ENCODE results near the gene SMG6.
"Not testable (repeated sequence)": the region's sequence is repeated elsewhere in the genome, so short reads cannot be mapped to it uniquely, and the experiment has no call there.

SMG6 gene

DNA sequence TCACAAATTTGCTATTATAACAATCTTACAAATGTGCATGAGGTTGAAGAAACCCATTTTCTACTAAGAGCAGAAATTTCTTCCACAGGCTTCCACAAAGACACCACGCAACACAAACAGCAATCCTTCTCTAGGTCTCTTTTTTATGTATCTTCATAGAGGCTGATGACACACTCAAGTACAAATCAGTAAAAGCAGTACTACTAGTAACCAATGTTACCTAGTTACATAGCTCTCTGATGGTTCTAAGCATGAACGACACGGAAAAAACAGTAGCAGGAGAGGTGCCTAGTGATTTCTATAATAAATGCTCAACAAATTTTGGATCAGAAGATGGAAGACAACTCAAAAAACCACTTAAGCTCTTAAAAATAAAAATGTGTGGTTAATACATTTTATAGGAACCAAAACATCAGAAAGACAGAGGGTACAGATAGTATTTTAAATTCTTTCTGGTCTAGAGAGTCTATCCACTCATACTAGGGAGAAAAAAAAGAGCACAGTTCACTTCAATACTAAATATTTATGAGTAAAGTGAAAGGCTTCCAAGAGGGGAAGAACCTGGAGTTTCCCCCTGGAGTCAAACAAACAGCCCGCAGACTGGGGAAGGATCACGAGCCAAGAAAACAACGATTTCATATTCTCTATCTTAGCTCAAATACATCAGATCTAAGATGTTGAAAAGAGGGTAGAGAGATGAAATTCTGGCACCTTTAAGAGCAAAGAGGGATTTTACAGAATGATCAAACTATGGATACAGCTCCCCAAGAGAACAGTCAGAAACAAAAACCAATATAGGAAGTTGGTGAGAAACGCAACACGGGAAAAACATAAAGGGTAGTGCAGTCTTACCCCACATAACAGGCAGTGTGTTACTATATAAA is 40.2 kb downstream of the SMG6 start:
- DNase-seq (ENCODE audit: low read depth in 2 of 2): no peak

GRCh38 chr17:2262135-2262587 is 41.4 kb downstream of the SMG6 start:
- no peak for DNase-seq (ENCODE audit: low read depth in 2 of 2)

DNA sequence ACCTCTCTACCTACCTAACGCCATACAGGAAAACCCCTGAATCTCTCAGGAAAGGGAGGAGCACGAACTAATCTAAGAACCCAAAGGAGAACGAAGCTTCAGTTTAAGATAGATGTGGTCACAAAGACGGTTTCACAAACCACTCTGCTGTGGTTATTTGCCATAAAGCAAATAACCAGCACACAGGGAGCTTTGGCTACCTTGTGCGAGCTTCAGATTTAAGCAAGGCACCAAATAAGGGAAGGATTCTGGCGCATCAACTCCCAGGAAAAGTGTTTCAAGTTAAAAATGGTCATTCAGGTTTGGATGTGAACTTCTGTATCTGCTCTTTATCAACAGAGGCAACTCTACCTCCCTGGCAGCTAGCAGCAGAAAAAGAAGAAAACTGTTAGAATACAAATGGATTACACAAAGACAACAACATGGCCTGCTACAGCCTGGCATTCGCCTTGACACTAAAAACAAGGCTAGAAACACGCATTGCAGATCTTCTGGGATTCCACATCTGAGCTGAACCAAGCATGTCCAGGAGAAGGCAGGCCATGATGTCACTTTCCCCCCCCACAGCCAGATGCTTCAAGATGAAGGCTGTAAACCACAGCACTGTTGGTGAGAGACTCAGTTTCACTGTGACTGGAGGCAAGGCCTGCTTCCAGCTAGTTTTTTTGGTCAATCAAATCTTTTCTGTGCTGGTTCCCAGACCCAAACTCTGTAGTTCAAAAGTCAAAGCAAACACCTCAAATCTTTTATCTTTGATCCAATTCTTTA is 43.6 kb downstream of the SMG6 start:
- peak in 1 of 2 donors; percentile 31 for DNase-seq (ENCODE audit: low read depth in 2 of 2)

DNA sequence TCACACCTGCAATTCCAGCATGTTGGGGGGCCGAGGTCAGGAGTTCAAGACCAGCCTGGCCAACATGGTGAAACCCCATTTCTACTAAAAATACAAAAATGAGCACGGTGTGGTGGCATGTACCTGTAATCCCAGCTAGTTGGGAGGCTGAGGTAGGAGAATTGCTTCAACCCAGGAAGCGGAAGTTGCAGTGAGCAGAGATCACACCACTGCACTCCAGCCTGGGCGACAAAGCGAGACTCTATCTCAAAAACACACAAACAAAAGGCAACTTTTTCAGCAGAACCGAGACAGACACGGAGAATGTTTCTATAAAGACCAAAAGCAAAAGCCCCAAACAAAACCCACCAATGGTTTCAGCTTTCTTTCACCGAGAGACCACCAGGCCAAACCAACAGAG is 44.8 kb downstream of the SMG6 start:
- not testable (repeated sequence) for DNase-seq (ENCODE audit: low read depth in 2 of 2)

GRCh38 chr17:2253768-2254406 is 49.7 kb downstream of the SMG6 start:
- DNase-seq (ENCODE audit: low read depth in 2 of 2): no peak

GRCh38 chr17:2253362-2253761 is 50.2 kb downstream of the SMG6 start:
- DNase-seq (ENCODE audit: low read depth in 2 of 2): no peak

DNA sequence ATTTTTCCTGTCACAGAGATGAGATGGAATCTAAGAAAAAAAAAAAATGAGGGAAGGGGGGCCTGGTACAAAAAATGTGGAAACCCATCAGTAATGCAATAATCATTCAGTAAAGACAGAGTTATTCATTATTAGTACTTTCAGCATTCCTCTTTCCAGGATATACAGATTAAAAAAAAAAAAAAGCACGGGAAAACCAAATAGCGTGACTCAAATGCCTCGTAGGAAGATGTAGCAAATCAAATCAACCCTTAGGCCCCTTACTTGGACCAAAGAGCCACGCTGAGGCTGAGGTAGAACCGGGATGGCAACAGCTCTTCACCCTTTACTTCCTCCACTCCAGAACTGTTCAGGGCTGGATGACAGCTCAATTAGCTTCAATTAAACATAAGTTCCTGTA is 52.5 kb downstream of the SMG6 start:
- DNase-seq (ENCODE audit: low read depth in 2 of 2): no peak

GRCh38 chr17:2250140-2251095 is 53.2 kb downstream of the SMG6 start:
- no peak for DNase-seq (ENCODE audit: low read depth in 2 of 2)

DNA sequence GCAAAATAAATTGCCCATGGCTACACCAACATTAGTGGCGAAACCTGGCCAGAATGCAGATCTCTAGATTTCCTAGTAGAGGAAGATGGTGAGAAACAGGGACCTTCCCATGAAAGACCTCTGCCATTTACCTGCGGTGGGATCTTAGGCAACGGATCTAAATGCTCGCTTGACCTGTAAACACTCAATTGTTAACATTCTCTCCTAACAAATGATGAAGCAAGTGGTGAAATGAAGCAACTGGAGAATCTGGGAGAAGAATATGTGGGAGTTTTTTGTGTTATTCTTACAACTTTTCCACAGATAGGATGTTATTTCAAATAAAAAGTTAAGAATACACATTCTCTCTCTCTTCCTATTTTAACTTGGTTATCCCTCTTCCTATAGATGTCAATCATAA is 56.6 kb downstream of the SMG6 start:
- DNase-seq (ENCODE audit: low read depth in 2 of 2): no peak

DNA sequence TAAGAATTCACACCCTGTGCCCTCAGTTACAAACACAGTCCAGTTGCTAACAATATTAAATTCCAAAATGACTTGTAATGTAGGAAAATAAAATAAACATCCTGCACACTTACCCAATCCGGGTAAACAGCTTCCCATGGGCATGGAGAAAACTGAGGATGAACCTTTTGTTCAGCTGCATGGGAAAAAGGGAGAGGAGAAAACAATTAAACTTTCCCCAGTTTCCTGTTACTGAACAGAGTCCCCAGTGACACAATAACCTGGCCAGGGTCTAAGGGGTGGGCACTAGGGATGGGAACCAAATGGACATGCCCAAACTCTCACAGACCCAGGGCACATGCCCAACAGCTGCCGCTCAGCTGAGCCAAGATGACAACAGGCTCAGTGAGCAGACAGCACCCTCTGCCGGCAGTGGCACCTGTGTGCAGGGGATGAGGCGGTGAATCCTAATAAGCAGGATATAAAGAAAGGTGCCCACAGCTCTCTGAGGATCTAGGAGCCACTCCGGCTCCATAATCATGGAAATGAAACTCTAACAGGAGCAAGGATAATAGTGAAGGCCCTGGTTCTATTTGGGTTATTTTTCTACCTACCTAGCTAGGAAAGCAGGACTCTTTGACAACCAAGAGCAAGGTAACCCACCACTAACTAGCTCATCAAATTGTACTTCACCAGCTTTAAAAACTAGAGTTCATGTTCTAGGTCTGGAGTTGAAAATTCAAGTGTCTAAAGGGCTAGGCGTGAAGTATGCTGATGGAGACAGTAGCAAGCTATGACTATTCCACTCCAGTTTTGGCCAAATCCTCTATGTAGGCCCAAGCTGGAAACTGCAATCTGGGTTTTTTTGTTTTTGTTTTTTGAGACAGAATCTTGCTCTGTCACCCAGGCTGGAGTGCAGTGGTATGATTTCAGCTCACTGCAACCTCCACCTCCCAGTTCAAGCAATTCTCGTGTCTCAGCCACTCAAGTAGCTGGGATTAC is 58.8 kb downstream of the SMG6 start:
- DNase-seq (ENCODE audit: low read depth in 2 of 2): peak; percentile 66 to 72

DNA sequence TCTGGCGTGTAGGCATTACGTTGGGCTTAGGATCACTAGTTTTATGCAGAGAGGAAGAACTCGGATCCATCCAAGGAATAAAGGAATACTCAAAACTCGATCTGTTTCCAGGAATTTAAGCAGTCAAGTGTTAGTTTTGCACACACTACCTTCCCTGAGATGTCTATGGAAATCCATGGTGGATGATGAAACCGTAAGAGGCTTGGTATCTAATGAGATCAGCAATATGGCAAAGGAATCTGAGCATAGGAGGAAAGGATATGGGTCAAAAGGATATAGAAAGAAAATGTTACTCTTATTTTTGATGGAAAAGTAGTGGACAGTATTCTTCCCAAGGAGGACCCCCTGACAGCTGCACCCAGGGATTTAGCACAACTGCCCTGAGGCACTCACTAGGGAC is 59.6 kb downstream of the SMG6 start:
- DNase-seq (ENCODE audit: low read depth in 2 of 2): no peak

GRCh38 chr17:2241823-2242222 is 61.8 kb downstream of the SMG6 start:
- no peak for DNase-seq (ENCODE audit: low read depth in 2 of 2)

GRCh38 chr17:2240541-2240940 is 63.0 kb downstream of the SMG6 start:
- no peak for DNase-seq (ENCODE audit: low read depth in 2 of 2)

- DNase-seq (ENCODE audit: low read depth in 2 of 2): no peak
Measured at GRCh38 chr17:2239882-2240430, 63.6 kb downstream of the SMG6 start.

DNA sequence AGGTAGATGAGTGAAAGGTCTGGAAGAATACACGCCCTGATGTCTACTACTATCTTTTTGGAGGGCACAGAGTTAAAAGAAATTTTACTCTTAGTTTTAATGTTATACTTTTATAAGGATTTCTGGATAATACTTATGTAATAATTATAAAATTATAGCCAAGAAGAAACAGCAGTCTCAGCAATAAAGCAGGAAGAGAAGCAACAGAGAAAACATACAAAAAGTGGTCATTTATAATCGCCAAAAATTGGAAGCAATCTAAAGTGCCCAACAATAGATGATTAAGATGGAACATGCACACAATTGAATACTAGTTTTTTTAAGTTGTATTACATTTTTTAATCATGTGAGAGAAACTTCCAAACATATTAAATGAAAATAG is 64.4 kb downstream of the SMG6 start:
- no peak for DNase-seq (ENCODE audit: low read depth in 2 of 2)

- DNase-seq (ENCODE audit: low read depth in 2 of 2): no peak
Measured at GRCh38 chr17:2238432-2239169, 65.0 kb downstream of the SMG6 start.

GRCh38 chr17:2237950-2238349 is 65.6 kb downstream of the SMG6 start:
- no peak for DNase-seq (ENCODE audit: low read depth in 2 of 2)

DNA sequence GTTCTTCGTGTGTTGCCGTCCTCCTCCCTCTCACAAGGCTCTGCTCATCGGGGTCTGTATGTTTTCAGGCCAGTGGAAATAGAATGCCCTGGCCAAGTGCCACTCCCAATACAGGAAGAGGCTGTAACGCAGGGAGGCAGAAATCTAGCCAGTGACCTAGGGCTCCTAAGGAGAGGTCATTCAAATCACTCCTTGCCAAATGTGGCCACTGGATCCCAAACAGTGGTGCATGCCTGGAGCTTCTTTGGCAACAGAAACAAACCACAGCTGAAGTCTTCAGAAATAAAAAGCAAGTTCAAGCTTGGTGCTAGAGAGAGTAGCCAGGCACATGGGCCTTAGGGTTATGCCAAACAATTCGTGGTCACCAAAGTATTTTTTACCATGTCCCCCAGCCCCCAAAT is 66.1 kb downstream of the SMG6 start:
- no peak for DNase-seq (ENCODE audit: low read depth in 2 of 2)

DNA sequence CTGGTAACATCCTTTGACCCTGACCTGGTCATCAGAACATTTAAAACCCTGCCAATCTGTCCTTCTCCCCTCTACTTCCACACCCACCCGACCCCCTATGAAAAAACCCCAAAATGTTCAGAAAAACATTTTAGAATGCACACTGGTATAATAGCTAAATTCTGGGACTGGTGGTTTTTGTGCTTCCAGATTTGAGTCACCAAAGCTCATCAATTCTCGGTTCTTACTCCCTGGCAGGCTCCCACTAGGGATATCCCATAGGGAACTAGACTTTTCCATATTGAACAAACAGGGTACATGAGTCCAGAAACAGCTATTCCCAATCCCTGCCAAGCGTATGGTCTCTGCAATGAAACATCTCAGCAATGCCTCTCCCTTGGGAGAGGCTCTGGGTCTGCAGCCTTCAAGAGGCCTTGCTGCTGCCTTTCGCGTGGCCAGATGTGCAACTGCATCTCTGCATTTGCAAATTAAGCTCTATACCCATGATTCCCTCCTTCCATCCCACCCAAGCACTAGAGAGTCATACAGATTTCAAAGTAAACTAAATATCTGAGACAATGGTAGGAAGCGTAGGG is 67.7 kb downstream of the SMG6 start:
- DNase-seq (ENCODE audit: low read depth in 2 of 2): no peak
